ENCODE results near the gene MAPK10. TPM values are rescaled to one million over a fixed set of nuclear protein-coding genes. Genes with fewer than 3 reads are reported as not detected.

MAPK10 gene
- total and polyA plus RNA-seq, 2 of the 8 experiments (the other 6 are each of a cell fraction or from before 2014, with no cell fraction given) = 2.5 to 3.1 TPM

DNA sequence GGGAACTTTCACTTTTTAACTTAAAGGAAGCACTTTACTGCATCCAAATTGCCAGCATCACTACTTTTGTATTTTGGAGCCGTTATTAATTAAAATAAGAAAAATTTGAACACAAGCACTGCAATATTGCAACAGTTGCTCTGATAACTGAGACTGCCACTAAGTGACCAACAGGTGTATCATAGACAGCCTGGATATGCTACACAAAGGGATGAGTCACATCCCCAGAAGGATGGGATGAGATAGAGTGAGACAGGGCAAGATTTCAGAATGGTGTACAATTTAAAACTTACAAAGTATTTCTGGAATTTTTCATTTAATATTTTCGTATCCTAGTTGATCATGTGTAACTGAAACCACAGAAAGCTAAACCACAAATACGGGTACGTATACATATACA, 204.1 kb downstream of the MAPK10 start (continued):
- TF ChIP-seq, protein P1, sequence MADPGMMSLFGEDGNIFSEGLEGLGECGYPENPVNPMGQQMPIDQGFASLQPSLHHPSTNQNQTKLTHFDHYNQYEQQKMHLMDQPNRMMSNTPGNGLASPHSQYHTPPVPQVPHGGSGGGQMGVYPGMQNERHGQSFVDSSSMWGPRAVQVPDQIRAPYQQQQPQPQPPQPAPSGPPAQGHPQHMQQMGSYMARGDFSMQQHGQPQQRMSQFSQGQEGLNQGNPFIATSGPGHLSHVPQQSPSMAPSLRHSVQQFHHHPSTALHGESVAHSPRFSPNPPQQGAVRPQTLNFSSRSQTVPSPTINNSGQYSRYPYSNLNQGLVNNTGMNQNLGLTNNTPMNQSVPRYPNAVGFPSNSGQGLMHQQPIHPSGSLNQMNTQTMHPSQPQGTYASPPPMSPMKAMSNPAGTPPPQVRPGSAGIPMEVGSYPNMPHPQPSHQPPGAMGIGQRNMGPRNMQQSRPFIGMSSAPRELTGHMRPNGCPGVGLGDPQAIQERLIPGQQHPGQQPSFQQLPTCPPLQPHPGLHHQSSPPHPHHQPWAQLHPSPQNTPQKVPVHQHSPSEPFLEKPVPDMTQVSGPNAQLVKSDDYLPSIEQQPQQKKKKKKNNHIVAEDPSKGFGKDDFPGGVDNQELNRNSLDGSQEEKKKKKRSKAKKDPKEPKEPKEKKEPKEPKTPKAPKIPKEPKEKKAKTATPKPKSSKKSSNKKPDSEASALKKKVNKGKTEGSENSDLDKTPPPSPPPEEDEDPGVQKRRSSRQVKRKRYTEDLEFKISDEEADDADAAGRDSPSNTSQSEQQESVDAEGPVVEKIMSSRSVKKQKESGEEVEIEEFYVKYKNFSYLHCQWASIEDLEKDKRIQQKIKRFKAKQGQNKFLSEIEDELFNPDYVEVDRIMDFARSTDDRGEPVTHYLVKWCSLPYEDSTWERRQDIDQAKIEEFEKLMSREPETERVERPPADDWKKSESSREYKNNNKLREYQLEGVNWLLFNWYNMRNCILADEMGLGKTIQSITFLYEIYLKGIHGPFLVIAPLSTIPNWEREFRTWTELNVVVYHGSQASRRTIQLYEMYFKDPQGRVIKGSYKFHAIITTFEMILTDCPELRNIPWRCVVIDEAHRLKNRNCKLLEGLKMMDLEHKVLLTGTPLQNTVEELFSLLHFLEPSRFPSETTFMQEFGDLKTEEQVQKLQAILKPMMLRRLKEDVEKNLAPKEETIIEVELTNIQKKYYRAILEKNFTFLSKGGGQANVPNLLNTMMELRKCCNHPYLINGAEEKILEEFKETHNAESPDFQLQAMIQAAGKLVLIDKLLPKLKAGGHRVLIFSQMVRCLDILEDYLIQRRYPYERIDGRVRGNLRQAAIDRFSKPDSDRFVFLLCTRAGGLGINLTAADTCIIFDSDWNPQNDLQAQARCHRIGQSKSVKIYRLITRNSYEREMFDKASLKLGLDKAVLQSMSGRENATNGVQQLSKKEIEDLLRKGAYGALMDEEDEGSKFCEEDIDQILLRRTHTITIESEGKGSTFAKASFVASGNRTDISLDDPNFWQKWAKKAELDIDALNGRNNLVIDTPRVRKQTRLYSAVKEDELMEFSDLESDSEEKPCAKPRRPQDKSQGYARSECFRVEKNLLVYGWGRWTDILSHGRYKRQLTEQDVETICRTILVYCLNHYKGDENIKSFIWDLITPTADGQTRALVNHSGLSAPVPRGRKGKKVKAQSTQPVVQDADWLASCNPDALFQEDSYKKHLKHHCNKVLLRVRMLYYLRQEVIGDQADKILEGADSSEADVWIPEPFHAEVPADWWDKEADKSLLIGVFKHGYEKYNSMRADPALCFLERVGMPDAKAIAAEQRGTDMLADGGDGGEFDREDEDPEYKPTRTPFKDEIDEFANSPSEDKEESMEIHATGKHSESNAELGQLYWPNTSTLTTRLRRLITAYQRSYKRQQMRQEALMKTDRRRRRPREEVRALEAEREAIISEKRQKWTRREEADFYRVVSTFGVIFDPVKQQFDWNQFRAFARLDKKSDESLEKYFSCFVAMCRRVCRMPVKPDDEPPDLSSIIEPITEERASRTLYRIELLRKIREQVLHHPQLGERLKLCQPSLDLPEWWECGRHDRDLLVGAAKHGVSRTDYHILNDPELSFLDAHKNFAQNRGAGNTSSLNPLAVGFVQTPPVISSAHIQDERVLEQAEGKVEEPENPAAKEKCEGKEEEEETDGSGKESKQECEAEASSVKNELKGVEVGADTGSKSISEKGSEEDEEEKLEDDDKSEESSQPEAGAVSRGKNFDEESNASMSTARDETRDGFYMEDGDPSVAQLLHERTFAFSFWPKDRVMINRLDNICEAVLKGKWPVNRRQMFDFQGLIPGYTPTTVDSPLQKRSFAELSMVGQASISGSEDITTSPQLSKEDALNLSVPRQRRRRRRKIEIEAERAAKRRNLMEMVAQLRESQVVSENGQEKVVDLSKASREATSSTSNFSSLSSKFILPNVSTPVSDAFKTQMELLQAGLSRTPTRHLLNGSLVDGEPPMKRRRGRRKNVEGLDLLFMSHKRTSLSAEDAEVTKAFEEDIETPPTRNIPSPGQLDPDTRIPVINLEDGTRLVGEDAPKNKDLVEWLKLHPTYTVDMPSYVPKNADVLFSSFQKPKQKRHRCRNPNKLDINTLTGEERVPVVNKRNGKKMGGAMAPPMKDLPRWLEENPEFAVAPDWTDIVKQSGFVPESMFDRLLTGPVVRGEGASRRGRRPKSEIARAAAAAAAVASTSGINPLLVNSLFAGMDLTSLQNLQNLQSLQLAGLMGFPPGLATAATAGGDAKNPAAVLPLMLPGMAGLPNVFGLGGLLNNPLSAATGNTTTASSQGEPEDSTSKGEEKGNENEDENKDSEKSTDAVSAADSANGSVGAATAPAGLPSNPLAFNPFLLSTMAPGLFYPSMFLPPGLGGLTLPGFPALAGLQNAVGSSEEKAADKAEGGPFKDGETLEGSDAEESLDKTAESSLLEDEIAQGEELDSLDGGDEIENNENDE (IDR thresholded peaks at IDR 0.05; ENCODE audit: insufficient replicate concordance, low read length) = no peak
- TF ChIP-seq CEBPB (IDR thresholded peaks at IDR 0.05; ENCODE audit: low read depth, low read length) = no peak
